Large intestine (tissue), 3 donors: ENCODE measurements around the gene LMOD2. TPM values are rescaled to one million over a fixed set of nuclear protein-coding genes. Genes with fewer than 3 reads are reported as not detected.
"Not testable (repeated sequence)": the region's sequence is repeated elsewhere in the genome, so short reads cannot be mapped to it uniquely, and the experiment has no call there.

ENCODE experiments used
- DNase-seq, 2 donors: peaks; one replicate each; pipeline versions ENCODE4 v3.0.0 to v3.0.0-alpha.2; 2013
- H3K27ac ChIP-seq: one replicate; pipeline ENCODE4 v1.5.1; 2013; ENCODE audit warnings: low read length
- H3K27me3 ChIP-seq: 2 replicates; pipeline ENCODE4 v1.6.1; 2013; ENCODE audit warnings: low read length; ENCODE audit not compliant: control insufficient read depth, insufficient read depth
- H3K36me3 ChIP-seq: 2 replicates; pipeline ENCODE4 v1.6.1; 2013; ENCODE audit warnings: low read length; ENCODE audit not compliant: control insufficient read depth, insufficient read depth
- H3K4me1 ChIP-seq: one replicate; pipeline ENCODE4 v1.6.1; 2013; ENCODE audit warnings: low read length; ENCODE audit not compliant: control insufficient read depth, insufficient read depth
- H3K4me3 ChIP-seq: one replicate; pipeline ENCODE4 v1.5.1; 2013; ENCODE audit warnings: low read length
- H3K9me3 ChIP-seq: one replicate; pipeline ENCODE4 v1.6.1; 2013; ENCODE audit warnings: mild to moderate bottlenecking, low read depth, low read length, moderate library complexity; ENCODE audit not compliant: control insufficient read depth
- WGBS: methylation state at CpG from one replicate; pipeline ENCODE4 v1.1.5; 2013; ENCODE audit warnings: low lambda C conversion rate; ENCODE audit not compliant: insufficient coverage; 5-methylcytosine and 5-hydroxymethylcytosine counted together
- polyA plus RNA-seq: library from polyadenylated mRNA; unstranded; fragments of 120-200 nt; gene quantifications from one replicate; pipeline ENCODE4 v1.2.1, GENCODE V29; 2013

LMOD2 gene
- polyA plus RNA-seq, 1 donor: 0.24 TPM

DNA sequence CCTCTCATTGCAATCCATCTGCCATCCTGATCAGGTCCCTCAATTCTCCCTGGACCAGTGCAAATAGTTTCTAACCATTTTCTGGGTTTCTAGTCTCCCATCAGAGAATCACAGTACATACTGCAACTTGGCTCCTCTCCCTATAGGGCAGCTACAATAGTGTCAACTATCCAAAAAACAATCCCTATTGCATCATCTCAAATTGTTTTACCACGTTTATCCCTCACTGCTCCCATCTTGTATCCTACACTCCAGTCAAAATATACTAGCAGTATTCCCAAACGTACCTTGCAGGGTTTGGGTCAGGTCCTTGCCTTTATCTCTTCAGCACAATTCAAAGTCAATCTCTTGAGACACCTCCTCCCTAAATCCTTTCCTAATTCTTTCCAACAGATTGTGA, 30.4 kb upstream of the LMOD2 start:
- WGBS: 78% methylated on average over 2 of the region's 2 CpGs
- Histone ChIP-seq H3K9me3 (no peaks in the 10 kb centered on the region), H3K36me3 (no peaks in the 10 kb centered on the region), H3K27me3 (no peaks in the 10 kb centered on the region), H3K4me3 (no peak overlapping the region), H3K27ac (no peak overlapping the region), H3K4me1 (no peaks in the 10 kb centered on the region)
- no peak for DNase-seq

DNA sequence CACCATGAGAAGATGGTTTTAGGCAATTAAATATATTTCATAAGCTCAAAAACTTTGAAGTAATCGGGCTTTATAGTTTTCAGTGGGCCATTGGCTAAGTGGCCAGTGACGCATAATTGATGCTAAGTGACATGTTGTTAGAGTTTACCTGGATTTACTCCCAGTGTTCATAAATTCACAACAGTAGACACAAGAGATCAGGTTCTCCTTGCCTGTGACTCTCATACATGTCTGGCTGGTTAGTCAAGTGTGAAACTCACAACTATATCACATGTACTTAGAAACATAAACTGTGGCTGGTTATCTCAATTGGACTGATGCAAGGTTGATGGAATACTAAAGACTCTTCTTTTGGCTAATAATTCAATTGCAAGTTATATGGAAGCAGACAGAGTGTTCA, 27.8 kb upstream of the LMOD2 start:
- WGBS: 100% methylated on average over 2 of the region's 2 CpGs

GRCh38 chr7:123628829-123629228, 26.8 kb upstream of the LMOD2 start:
- H3K27me3 ChIP-seq: no peaks in the 10 kb centered on the region
- no peak for DNase-seq
- H3K9me3 ChIP-seq: no peaks in the 10 kb centered on the region
- no peaks in the 10 kb centered on the region for H3K36me3 ChIP-seq
- H3K4me1 ChIP-seq: no peaks in the 10 kb centered on the region
- no peak overlapping the region for H3K4me3 ChIP-seq
- no peak overlapping the region for H3K27ac ChIP-seq
- WGBS: 100% methylated on average over 1 of the region's 5 CpGs

More for the DNA sequence above, 27.8 kb upstream of the LMOD2 start:
- Histone ChIP-seq H3K36me3 (no peaks in the 10 kb centered on the region), H3K4me3 (no peak overlapping the region), H3K27me3 (no peaks in the 10 kb centered on the region), H3K4me1 (no peaks in the 10 kb centered on the region), H3K9me3 (no peaks in the 10 kb centered on the region), H3K27ac (no peak overlapping the region)
- no peak for DNase-seq

- no peak for DNase-seq
- H3K27me3 ChIP-seq: no peaks in the 10 kb centered on the region
- no CpG with 5 or more reads among the region's 1 CpG for WGBS
- no peak overlapping the region for H3K4me3 ChIP-seq
- no peaks in the 10 kb centered on the region for H3K4me1 ChIP-seq
- H3K9me3 ChIP-seq: no peaks in the 10 kb centered on the region
- H3K36me3 ChIP-seq: no peaks in the 10 kb centered on the region
- H3K27ac ChIP-seq: no peak overlapping the region
Observed at GRCh38 chr7:123629281-123629680, 26.4 kb upstream of the LMOD2 start.

- no CpG with 5 or more reads among the region's 2 CpGs for WGBS
- Histone ChIP-seq H3K4me1 (no peaks in the 10 kb centered on the region), H3K9me3 (no peaks in the 10 kb centered on the region), H3K27ac (no peak overlapping the region), H3K4me3 (no peak overlapping the region), H3K36me3 (no peaks in the 10 kb centered on the region), H3K27me3 (no peaks in the 10 kb centered on the region)
- no peak for DNase-seq
Observed at GRCh38 chr7:123632808-123633207, 22.9 kb upstream of the LMOD2 start.

DNA sequence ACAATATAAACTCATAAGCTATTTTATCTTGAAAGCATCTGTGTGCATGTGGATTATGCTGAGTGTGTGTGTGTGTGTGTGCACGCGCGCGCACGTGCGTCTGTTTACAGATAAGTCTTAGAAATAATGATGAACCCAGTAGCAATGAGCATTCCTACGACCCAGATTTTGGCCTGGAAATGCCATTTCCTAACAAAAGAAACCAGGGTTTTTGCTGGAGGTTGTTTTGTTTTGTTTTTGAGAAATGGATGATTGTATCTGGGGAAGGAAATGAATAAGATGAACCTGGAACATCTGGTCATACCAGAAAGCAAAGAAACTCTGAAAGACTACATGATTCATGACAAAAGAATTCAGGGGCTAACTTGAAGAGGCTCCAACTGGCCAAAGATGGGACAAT, 22.1 kb upstream of the LMOD2 start:
- Histone ChIP-seq H3K27me3 (no peaks in the 10 kb centered on the region), H3K9me3 (no peaks in the 10 kb centered on the region), H3K27ac (no peak overlapping the region), H3K4me3 (no peak overlapping the region), H3K4me1 (no peaks in the 10 kb centered on the region), H3K36me3 (no peaks in the 10 kb centered on the region)
- DNase-seq: no peak
- WGBS: no CpG with 5 or more reads among the region's 7 CpGs

GRCh38 chr7:123634011-123634573, 21.6 kb upstream of the LMOD2 start:
- H3K9me3 ChIP-seq, H3K27ac ChIP-seq, H3K4me1 ChIP-seq, H3K36me3 ChIP-seq, H3K27me3 ChIP-seq, H3K4me3 ChIP-seq, DNase-seq: not testable (repeated sequence)
- WGBS: no CpG with 5 or more reads among the region's 2 CpGs

GRCh38 chr7:123635551-123636359, 19.9 kb upstream of the LMOD2 start:
- no peak for DNase-seq
- Histone ChIP-seq H3K9me3 (no peaks in the 10 kb centered on the region), H3K4me3 (no peak overlapping the region), H3K27me3 (no peaks in the 10 kb centered on the region), H3K27ac (no peak overlapping the region), H3K36me3 (no peaks in the 10 kb centered on the region), H3K4me1 (no peaks in the 10 kb centered on the region)
- 0% methylated on average over 1 of the region's 4 CpGs for WGBS

DNA sequence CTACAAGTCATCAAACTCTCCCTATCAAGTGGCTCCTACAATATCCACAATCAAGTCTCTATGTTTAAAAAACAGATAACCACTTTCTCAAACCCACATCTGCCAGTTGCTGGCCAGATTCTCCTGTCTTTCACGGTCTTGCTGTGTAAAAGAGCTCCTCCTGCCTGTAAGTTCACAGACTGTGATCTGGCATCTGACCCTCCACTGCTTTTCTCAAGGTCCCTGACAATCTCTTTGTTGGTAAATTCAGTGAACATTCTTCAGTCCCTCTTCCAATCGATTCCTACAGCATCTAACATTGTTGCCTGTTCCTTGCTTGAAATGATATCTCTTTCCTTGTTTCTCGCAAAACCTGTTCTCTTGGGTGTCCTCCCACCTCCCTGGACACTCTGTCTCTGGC, 18.5 kb upstream of the LMOD2 start:
- H3K36me3 ChIP-seq: no peaks in the 10 kb centered on the region
- DNase-seq: no peak
- H3K4me3 ChIP-seq: no peak overlapping the region
- no peak overlapping the region for H3K27ac ChIP-seq
- 48% methylated on average over 2 of the region's 3 CpGs for WGBS
- no peaks in the 10 kb centered on the region for H3K27me3 ChIP-seq
- H3K9me3 ChIP-seq: no peaks in the 10 kb centered on the region
- no peaks in the 10 kb centered on the region for H3K4me1 ChIP-seq

DNA sequence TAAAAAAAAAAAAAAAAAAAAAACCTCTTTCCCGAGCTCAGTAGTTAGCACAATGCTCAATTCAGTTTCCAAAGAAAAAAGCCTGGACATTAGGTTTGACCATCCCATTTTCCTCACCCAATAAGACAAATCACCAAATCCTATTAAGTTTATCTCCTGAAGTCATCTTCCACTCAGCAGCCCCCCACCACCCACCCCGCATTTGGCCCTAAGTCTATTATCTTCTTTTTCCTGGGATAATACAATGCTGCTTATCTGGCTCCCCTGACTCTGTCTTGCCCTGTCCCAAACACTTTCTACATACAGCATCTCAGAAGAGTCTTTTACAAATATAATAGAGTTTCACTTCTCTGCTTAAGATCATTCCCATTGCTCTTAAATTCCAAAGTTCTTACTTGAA, 17.8 kb upstream of the LMOD2 start:
- H3K36me3 ChIP-seq: no peaks in the 10 kb centered on the region
- H3K4me3 ChIP-seq: no peak overlapping the region
- no peaks in the 10 kb centered on the region for H3K27me3 ChIP-seq
- H3K9me3 ChIP-seq: no peaks in the 10 kb centered on the region
- no peak overlapping the region for H3K27ac ChIP-seq
- H3K4me1 ChIP-seq: no peaks in the 10 kb centered on the region
- DNase-seq: no peak
- no CpG with 5 or more reads among the region's 2 CpGs for WGBS

DNA sequence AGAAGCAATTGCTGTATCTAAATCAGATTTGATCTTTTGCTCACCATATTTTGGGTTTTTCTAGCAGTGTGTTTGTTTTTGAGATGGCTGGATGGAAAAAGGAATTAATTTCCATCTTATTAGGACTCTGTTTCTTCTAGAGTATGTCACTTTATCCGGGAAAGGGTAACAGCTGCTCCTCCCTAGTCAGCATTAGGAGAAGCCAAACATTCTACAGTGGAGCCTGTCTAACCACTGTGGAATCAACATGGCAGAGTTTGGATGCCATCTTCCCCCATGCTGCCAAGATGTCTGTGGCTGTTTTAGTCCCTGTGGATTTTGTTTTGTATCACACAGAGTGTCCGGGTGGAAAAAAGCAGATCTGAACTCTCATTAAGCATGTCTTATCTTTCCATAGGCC, 16.0 kb upstream of the LMOD2 start:
- Histone ChIP-seq H3K36me3 (no peaks in the 10 kb centered on the region), H3K9me3 (no peaks in the 10 kb centered on the region), H3K27me3 (no peaks in the 10 kb centered on the region), H3K27ac (no peak overlapping the region), H3K4me1 (peaks cover 12% of the 10 kb centered on the region), H3K4me3 (no peak overlapping the region)
- no peak for DNase-seq
- WGBS: no CpG with 5 or more reads among the region's 2 CpGs
